ENCODE data around the gene PALLD. TPM values are rescaled to one million over a fixed set of nuclear protein-coding genes. Genes with fewer than 3 reads are reported as not detected.

PALLD gene
- total and polyA plus RNA-seq, 2 donors (not counting 3 experiments of a cell fraction or from before 2014, with no cell fraction given): 13.4 to 48.2 TPM

DNA sequence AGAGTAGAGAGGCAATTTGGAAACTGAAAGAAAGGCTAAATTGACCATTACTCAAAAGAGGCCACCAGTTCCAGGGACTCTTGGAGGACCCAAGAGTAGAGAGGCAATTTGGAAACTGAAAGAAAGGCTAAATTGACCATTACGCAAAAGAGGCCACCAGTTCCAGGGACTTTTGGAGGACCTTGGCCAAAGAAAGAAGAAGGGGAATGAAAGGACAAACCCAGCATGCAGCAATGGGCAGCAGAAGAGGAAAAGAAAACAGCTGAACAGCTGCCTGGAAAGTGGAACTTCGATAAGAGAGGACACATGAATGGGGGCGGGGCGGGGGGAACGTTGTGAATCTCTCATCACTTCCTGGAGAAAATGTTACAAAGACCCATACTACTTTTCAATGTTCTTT, 80.8 kb downstream of the PALLD start:
- Histone ChIP-seq H3K9ac (replicated peaks; ENCODE audit: extremely low read depth, insufficient read depth, low read length) (no peak overlapping the region), H3K27ac (ENCODE audit: insufficient read depth, low read depth, low read length) (no peak overlapping the region), H3K27me3 (ENCODE audit: control insufficient read depth in 2 of 2, insufficient read depth in 2 of 2, low read length in 2 of 2) (no peaks in the 10 kb centered on the region), H2AFZ (ENCODE audit: low read depth, low read length) (no peak overlapping the region), H3K36me3 (ENCODE audit: control insufficient read depth in 2 of 2, extremely low read depth in 1 of 2, insufficient read depth in 2 of 2, low read length in 2 of 2) (no peaks in the 10 kb centered on the region), H3K9me1 (replicated peaks; ENCODE audit: control insufficient read depth, extremely low read depth, insufficient read depth, low read length) (no peaks in the 10 kb centered on the region), H3K9me3 (replicated peaks; ENCODE audit: control insufficient read depth, insufficient read depth, low read length) (no peaks in the 10 kb centered on the region), H3K79me2 (ENCODE audit: control insufficient read depth, insufficient read depth, low read length) (no peaks in the 10 kb centered on the region), H3K4me2 (ENCODE audit: insufficient read depth, low read length) (no peak overlapping the region), H3K4me1 (ENCODE audit: control insufficient read depth, extremely low read depth, insufficient read depth, low read length) (no peaks in the 10 kb centered on the region), H4K20me1 (replicated peaks; ENCODE audit: control insufficient read depth, extremely low read depth, insufficient read depth, low read length) (no peaks in the 10 kb centered on the region), H3K4me3 (replicated peaks in 1 of 3; ENCODE audit: insufficient read depth in 1 of 3, low read depth in 1 of 3, low read length in 3 of 3) (no peak overlapping the region)
- ChIA-PET POLR2A (no interaction called here), CTCF (interaction anchor here (1.0 kb wide), 1 partner anchor 11 kb away, joined by 3 read pairs; no protein-coding TSS in a partner anchor)
- intact Hi-C loops (cut with micrococcal nuclease) (no loop called here), dilution Hi-C loops (cut with MboI; ENCODE audit: extremely low pct_ligation_motif_present, low sequenced_read_pairs) (loop anchor here (25.0 kb wide), 1 partner anchor 335 kb away; no protein-coding TSS in a partner anchor)
- TF ChIP-seq MAX (IDR thresholded peaks at IDR 0.05; ENCODE audit: insufficient read depth, insufficient read length) (no peak), FOS (IDR thresholded peaks at IDR 0.05; ENCODE audit: borderline replicate concordance, insufficient read depth, low read length) (no peak), POLR2A (IDR thresholded peaks at IDR 0.05; ENCODE audit: low read depth, low read length) (no peak), EZH2 (IDR thresholded peaks at IDR 0.05; ENCODE audit: borderline replicate concordance, low read depth, low read length, severe bottlenecking) (no peak), MYC (IDR thresholded peaks at IDR 0.05; ENCODE audit: low read depth, low read length) (no peak), JUN (IDR thresholded peaks at IDR 0.05; ENCODE audit: borderline replicate concordance, insufficient read depth, insufficient read length, low read depth) (no peak), GATA2 (IDR thresholded peaks at IDR 0.05; ENCODE audit: insufficient read depth, insufficient read length, low read depth, low read length) (no peak), POLR2AphosphoS5 (IDR thresholded peaks at IDR 0.05; ENCODE audit: insufficient read depth, low read depth, low read length) (no peak)
- TF ChIP-seq, protein P1, sequence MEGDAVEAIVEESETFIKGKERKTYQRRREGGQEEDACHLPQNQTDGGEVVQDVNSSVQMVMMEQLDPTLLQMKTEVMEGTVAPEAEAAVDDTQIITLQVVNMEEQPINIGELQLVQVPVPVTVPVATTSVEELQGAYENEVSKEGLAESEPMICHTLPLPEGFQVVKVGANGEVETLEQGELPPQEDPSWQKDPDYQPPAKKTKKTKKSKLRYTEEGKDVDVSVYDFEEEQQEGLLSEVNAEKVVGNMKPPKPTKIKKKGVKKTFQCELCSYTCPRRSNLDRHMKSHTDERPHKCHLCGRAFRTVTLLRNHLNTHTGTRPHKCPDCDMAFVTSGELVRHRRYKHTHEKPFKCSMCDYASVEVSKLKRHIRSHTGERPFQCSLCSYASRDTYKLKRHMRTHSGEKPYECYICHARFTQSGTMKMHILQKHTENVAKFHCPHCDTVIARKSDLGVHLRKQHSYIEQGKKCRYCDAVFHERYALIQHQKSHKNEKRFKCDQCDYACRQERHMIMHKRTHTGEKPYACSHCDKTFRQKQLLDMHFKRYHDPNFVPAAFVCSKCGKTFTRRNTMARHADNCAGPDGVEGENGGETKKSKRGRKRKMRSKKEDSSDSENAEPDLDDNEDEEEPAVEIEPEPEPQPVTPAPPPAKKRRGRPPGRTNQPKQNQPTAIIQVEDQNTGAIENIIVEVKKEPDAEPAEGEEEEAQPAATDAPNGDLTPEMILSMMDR (IDR thresholded peaks at IDR 0.05; ENCODE audit: extremely low read depth in 1 of 2, insufficient read depth in 1 of 2, low read depth in 1 of 2, low read length in 2 of 2): no peak
- DNase-seq (ENCODE audit: low read depth, low spot score) (no peak), FAIRE-seq (no peak)
- BruUV-seq (replicated peaks): no TSS peak

All from endothelial cell of umbilical vein (primary cell).